ENCODE data around the gene POLR2E.

Gene POLR2E

DNA sequence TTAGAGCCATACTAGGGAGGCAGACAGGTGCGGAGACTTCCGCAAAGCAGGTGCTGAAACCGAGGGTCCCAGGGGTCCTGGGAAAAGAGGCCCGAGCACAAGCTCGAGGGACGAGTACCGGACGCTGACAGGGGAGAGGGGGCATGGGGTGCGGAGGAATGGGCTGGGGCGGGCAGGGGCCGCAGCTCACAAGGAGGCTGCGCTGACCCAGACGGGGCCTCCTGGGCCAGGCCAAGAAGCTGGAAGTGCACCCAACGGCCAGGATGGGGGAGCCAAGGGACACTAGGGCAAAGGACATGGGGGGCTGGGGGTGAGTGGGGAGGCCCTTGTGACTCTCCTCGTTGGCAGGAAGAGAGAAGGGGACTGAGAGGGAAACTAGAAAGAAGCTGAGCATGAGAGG, 1.8 kb downstream of the POLR2E start:
- DNase-seq = no peak

DNA sequence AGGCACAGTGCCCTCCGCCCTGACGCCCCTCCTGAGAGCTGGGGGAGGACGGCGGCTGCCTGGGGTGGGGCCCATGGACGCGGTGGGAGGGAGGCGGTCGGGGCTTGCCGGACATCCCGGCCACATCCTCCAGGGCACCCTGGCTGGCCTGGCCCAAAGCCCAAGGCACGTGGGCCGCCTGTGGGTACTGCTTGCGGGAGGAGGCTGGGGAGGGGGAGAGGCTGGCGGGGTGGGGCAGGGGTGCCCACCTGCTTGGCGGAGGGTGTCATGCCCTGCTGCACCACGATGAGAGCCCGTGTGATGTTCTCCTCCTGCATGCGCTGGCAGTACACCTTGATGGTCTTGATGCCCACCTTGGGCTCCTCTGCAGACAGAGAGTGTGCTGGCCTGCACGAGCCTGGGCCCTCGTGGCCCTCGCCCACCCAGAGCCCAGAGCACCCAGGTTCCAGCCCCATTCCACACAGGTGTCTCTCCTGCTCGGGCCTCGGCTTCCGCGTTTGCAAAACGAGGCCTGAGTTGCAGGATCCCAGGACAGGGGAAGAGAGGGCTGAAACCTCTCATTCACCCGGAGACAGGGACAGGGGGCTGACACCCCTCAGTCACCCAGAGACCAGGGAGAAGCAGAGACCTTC, 3.5 kb downstream of the POLR2E start:
- no peak for DNase-seq

DNA sequence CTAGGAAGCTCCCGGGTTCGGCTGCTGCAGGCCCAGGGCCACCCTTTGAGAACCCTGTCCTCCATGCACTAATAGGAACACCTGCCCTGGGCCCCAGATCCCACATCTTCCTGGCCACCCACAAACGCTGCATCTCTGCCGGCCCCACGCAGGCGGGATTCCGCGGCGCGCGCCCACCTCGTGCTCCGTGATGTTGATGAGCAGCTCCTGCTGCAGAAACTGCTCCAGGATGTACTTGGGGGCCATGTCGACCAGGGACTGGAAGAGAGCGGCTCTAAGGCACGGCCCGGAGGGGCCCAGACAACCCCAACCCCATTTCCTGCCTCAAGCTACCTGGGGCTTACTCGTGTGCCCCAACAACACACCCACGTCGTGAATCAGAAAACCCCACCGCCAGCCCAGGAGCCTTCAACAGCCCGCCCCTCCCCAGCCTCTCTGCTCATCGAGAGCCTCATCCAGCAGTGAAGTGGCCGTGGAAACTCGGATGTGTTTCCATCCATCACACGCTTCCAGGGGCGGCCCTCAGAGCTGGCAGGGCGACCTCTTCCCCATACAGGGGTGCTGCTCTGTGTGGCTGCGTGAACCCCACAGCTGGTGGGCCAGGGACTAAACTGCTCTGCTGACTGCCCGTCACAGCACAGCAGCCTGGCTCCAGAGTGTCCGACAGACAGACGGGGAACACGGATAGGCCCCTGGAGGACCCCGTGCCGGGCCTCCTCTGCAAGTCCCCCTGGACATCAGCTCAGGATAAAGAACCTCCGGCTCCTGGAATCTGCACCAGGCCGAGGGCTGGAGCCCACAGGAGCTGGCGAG, 4.2 kb downstream of the POLR2E start:
- DNase-seq = no peak

DNA sequence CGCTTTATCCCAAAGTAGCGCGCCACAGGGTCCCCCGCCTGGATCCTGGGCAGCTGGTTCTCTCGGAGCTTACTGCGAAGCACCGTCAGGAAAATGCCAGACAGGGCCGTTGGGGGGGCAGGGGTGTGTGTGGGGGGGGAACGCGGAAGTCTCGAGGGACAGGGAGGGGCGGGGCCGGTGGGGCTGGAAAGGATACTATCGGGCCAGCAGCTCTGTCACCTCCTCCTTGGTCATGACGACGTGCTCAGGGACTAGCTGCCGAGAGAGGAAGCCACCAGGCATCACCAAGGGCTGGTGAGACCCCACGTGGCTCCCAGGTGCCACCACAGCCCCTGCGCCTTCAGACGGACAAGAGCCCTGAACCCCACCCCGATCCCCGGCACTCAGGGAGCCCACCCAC, 5.3 kb downstream of the POLR2E start:
- DNase-seq = no peak

DNA sequence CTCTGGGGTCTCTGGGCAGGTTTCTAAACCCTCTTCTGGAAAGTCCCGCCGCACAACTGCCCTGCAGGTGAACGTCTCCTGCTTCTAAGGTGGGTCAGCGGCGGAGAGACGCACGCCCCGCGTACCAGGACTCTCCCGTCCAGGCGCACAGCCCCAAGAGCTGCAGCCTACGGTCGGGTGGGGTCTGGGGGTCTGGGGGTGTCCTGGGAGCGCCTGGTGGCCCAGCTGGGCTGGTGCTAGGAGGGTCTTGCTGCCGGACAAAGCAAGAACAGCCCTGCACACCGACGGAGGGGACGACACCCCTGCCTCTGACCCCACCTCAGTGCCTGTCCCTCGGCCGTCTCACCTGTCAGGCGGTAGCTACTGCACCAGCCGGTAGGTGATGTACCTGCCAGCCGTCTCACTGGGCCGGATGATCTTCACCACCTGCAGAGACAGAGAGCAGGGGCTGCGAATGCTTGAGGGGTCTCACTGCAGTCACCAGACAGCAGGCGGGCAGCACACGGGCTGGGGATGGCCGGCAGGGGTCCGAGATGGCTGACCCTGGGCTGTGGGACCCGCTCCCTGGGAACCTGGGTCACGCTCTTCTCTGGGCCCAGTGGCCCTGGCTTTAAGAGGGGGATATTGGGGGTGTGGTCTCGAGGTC, 5.9 kb downstream of the POLR2E start:
- no peak for DNase-seq

DNA sequence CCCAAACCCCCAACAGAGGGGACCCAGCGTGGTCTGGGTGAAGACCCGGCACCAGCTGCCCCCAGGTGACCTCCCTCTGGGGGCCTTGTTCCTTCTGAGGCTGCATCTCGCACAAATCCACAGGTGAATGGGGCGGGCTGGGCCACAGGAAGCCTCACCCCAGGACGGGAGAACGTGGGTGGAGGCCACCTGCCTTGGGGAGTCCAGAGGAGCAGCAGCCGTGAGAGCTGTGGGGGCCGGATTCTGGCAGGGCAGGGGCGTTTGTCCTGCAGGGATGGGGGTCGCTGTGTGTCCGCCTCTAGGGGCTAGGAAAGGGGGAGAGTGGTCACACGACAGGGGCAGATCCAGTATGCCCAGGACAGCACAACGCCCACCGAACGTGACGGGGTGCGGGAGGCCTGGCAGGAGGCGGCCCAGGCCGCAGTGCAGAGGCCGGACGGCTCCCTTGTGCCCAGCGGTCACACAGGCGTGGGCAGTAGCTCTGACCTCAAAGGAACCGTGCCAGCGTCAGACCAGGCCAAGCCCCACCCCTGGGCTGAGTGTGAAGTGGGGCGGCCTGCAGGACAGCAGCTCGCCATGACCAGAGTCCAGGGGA, 6.7 kb downstream of the POLR2E start:
- DNase-seq = no peak

DNA sequence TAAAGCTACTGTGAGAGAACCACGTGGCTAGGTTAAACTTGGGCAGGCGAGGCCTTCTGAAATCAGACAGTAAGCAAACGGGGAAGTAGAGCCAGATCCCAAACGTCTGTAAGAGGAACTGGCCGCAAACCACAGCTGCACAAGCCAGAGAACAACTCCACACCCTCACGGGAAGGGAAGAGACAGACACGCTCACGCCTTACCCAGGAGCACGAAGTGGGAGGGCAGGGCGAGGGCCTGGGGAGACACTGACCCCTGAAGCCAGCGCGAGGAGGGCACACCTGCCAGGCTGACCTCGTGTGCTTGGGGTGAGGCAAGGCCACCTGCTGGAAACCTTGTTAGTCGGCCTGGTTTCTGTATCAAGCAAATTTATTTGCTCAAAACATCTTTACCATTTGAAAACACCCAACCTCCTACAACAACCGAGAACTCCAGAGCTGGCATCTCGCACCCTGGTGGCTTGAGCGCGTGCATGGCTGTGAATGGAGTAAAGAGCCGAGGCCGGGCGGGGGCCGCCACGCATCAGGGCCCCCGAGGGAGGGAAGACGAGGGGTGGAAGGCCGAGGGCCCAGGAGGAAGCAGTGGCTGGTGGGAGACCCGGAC, 7.3 kb downstream of the POLR2E start:
- no peak for DNase-seq

DNA sequence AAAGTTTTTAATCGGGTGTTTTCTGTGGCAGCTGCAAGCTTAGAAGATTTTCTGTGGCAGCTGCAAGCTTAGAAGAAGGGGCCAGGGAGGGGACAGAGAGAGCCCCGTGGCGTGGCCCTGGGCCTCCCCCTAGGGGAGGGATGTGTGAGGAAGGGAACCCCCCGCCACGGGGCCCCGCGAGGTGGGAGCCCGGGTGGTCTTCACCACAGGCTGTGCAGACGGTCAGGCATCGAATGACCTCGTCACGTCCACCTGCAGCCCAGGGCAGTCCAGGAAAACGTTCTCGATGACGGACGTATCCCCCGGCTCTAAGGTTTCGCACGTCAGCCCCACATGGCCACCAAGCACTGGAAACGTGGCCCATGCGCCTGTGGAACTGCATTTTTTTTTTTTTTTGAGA, 8.6 kb downstream of the POLR2E start:
- no peak for DNase-seq

DNA sequence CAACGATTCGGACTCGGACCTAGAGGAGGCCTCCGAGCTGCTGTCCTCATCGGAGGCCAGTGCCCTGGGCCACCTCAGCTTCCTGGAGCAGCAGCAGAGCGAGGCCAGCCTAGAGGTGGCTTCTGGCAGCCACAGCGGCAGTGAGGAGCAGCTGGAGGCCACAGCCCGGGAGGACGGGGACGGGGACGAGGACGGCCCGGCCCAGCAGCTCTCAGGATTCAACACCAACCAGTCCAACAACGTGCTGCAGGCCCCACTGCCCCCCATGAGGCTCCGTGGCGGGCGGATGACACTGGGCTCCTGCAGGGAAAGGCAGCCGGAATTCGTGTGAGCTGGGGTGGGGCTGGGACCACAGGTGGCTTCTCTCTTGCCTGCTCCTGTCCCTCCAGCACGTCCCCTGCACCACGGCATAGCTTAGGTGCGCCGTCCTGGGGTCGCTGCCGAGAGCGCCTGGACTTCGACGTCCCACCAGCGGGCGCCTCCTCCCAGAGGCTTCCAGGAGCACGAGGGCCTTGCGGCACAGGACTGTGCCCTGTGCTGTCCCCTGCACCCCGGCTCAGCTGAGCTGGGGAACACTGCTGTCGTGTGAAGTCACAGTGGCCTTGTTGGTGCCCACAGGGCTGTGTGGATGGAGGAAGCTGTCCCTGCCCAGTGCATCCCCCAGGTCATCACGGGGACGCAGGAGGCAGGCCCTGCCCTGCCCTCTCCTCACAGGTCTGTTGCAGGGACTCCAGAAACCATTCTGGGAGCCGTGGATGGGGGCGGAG, 9.3 kb downstream of the POLR2E start:
- DNase-seq = no peak

DNA sequence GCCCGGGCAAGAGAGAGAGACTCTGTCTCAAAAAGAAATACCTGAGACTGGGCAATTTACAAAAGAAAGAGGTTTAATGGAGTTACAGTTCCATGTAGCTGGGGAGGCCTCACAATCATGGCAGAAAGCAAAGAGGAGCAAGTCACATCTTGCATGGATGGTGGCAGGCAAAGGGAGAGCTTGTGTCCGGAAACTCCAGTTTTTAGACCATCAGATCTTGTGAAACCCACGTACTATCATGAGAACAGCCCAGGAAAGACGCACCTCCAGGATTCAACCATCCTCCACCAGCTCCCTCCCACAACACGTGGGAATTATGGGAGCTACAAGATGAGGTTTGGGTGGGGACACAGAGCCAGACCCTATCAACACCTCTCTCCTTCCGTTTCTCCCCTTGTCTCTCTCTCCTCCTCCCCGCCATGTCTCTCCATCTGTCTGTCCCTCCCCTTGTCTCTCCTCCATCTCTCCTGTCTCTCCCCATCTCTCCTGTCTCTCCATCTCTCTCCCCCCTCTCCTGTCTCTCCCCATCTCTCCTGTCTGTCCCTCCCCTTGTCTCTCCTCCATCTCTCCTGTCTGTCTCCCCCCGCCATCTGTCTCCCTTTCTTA, 10.0 kb downstream of the POLR2E start:
- DNase-seq = no peak

DNA sequence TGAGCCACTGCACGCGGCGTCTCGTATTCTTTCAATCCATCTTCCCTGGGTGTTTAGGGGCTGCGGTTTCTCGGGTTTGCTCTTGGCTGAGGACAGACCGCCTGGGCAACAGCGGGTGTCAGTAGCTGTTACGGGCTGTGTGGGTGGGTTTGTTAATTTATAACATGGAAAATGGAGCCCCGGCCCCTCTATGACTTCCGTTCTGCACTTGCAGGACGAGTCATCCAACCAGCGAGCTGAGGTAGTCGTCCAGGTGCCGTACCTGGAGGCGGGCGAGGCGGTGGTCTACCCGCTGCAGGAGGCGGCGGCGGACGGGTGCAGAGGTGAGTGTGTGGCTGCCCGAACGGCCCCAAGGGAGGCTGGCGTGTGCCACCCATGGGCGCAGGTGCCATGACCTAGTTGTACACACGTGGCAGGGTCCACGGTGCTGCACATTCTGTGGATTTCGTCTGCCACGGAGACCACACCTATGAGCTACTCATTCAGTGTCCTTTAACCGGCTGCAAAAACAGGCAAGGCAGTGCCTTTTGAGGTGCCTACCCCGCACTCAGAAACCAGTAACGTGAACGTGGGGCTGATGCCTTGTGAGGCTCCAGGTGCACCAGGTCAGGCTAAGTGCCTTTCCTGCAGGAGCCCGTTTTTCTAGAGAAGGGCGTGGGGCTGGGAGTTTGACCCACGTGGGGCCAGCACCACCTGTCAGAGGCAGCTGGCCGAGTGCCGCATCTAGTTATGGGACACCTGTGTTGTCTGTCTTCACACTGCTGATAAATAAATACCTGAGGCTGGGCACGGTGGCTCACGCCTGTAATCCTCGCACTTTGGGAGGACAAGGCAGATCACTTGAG, 10.9 kb downstream of the POLR2E start:
- DNase-seq = no peak

DNA sequence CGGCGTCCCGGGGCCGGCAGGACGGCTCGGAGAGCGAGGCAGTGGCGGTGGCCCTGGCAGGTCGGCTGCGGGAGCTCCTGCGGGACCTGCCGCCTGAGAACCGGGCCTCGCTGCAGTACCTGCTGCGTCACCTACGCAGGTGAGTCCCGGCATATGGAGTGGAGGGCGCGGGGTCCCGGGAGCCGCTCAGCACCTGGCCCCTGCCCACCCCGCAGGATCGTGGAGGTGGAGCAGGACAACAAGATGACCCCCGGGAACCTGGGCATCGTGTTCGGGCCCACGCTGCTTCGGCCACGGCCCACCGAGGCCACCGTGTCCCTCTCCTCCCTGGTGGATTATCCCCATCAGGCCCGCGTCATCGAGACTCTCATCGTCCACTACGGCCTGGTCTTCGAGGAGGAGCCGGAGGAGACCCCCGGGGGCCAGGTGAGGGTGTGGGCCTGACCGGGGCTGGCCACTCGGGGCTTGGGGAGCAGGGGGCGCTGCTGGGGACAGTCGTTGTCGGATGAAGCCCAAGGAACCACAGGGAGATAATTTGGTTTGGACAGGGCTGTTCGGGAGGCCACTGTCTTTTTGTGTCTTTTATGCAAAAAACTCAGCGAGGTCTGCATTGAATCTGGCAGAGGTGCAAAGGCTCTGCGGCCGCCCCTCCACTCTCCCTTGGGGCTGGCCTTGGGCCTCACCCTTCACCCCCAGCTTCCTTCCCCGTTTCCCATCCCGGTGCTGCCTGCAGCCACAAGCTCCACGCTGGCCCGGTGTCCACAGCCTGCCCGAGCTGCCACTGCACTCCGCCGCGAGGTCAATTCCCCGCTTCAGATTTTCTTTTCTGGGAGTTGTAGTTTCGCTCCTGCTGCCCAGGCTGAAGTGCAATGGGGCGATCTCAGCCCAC, 12.0 kb downstream of the POLR2E start:
- no peak for DNase-seq

DNA sequence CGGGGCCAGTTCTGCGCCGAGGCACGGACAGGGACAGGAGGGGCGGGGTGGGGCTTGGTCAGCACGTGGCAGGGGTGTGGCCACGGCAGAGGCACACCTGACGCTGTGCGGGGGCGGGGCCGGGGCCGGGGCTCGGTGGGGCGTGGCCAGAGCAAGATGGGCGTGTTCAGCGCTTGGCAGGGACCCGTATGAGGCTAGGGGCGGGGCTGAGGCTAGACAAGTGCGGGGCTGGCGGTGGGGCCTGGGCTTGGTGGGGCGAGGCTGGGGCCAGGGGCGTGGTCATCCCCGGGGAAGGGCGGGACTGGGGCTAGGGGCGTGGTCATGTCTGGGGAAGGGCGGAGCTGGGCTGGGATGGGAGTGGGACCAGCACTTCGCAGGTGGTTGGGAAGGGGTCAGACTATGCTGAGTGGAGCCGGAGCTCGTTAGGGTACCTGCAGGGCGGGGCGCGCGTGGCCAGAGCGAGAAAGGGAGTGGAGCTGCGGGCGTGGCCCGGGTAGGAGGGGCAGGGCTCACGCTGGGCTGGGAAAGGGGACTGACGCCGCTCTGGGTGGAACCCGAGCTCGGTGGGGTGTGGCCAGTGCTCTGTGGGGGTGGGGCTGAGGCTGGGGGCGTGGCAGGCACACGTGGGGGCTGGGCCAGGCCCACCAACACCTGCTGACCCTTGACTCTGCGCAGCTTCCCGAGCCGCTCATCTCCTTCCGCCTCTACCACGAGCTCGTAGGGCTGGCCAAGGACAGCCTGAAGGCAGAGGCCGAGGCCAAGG, 12.8 kb downstream of the POLR2E start:
- no peak for DNase-seq

DNA sequence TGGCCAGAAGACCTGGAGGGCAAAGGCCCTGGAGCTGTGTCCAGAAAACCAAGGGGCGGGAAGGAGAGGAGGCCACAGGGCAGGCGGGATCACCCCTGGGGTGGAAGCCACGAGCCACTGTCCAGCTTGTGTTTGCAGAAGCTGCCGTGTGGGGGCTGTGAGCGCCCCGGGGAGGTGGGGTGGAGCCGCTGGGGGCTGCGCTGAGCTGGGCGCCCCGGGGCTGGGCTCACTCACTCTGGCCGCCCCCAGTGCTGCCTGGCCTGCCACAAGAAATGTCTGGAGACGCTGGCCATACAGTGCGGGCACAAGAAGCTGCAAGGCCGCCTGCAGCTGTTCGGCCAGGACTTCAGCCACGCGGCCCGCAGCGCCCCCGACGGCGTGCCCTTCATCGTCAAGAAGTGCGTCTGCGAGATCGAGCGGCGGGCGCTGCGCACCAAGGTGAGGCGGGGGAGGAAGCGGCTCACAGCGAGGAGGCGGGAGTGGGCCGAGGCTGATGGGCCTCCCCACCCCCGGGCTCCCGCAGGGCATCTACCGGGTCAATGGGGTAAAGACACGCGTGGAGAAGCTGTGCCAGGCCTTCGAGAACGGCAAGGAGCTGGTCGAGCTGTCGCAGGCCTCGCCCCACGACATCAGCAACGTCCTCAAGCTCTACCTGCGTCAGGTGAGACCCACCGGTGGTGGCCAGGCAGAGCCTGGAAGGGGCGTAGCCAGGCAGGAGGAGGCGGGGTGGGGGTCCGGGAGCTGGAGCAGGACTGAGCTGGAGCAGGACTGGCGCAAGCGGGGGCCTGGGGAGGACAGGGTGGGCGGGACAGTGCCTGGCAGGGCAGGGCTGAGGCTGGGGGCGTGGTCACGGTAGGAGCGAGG, 13.6 kb downstream of the POLR2E start:
- no peak for DNase-seq

DNA sequence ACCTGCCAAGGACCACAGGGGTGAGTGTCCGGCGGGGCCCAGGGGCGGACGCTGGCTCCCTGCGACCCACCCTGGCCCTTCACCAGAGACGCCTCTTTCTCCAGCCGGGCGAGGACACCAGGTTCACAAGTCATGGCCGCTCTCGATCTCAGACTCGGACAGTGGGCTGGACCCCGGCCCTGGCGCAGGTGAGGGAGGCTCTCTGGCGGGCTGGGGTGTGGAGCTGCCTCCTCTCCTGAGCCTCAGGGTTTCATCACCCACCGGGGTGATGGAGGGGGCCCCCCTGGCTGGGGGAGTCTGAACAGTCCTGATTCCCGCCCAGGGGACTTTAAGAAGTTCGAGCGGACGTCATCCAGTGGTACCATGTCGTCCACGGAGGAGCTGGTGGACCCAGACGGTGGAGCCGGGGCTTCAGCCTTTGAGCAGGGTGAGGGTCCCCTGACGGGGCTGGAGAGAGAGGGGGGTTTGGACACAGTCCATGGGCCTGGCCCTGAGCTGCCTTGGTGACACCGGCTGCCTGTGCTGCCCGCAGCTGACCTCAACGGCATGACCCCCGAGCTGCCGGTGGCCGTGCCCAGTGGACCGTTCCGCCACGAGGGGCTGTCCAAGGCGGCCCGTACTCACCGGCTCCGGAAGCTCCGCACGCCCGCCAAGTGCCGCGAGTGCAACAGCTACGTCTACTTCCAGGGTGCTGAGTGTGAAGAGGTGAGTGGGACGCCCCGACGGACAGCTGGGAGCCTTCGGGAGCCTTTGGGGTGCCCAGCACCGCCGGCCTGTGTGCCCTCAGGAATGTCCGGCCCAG, 14.6 kb downstream of the POLR2E start:
- no peak for DNase-seq

DNA sequence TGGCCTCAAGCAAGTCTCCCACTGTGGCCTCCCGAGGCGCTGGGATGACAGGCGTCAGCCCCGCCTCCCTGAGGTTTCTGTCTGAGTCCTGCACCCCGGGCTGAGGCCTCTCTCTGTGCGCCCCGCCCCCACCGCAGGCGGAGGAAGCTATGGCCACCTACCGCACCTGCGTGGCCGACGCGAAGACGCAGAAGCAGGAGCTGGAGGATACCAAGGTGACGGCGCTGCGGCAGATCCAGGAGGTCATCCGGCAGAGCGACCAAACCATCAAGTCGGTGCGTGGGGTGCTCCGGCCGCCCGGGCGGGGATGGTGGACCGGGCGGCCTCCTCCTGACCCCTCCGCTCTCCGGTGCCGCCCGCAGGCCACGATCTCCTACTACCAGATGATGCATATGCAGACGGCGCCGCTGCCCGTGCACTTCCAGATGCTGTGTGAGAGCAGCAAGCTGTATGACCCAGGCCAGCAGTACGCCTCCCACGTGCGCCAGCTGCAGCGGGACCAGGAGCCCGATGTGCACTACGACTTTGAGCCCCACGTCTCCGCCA, 15.5 kb downstream of the POLR2E start:
- no peak for DNase-seq

DNA sequence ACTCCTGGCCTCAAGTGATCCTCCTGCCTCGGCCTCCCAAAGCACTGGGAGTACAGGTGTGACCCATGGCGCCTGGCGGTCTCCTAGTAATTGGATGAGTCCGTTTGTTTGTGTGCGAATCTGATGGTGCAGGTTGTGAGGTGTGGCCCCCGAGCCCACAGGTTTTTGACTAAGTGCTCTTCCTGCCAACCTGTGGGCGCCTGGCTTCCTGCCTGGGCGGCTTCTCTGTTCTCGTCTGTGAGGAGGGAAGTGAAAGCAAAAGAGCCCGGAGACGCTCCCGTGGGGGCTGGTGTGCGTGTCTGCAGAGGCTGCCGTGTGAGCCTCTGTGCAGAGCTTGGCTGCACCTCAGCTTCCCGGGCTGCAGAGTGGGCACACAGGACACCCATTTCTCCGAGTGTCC, 18.2 kb downstream of the POLR2E start:
- no peak for DNase-seq

Data from fibroblast of upper back skin (primary cell).